HTERT RPE-1 (cell line): ENCODE results near the gene LDLRAP1.
"Not testable (repeated sequence)": the region's sequence is repeated elsewhere in the genome, so short reads cannot be mapped to it uniquely, and the experiment has no call there.

Experiments
- in situ Hi-C: fragments of 300-500 bp; cut with MboI; formaldehyde crosslinking; loops from 4 replicates; pipeline ENCODE4 v1.14.3; 2020; ENCODE audit warnings: low sequenced_read_pairs

The LDLRAP1 gene

DNA sequence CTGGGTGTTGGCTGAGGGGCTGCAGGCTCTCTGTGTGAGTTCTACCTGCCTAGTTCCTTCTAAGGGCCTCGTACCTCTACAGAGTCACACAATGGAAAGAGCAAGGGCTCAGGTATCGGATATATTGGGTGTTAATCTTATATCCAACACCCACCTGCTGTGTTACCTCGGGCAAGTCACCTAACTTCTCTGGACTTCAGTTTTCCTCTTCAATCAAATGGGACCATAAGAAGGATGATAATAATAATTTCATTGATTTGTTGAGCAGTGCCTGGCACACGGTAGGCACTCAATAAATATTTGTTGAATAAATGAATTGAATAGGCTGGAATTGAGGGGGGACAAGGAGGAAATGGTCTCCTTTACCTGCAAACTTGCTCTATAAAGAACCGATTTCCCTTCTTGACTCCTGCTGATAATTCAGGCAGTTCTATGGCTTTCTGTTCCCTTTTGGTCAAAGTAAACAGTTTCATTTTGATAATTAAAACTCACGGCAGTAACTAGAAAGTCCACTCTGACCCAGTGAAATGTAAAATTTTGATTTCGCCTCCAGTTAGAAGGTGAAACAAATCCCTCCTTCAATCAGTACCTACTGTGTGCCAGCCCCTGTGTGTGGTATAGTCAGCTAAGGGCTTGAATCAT, 56.7 kb downstream of the LDLRAP1 start:
- in situ Hi-C loops: no loop called here

GRCh38 chr1:25600971-25601699, 57.7 kb downstream of the LDLRAP1 start:
- in situ Hi-C loops: not testable (repeated sequence)

- in situ Hi-C loops: not testable (repeated sequence)
Measured at GRCh38 chr1:25603779-25604538, 60.6 kb downstream of the LDLRAP1 start.

- in situ Hi-C loops: no loop called here
Measured at GRCh38 chr1:25607123-25607522, 63.7 kb downstream of the LDLRAP1 start.

GRCh38 chr1:25608488-25609178, 65.2 kb downstream of the LDLRAP1 start:
- in situ Hi-C loops: no loop called here

DNA sequence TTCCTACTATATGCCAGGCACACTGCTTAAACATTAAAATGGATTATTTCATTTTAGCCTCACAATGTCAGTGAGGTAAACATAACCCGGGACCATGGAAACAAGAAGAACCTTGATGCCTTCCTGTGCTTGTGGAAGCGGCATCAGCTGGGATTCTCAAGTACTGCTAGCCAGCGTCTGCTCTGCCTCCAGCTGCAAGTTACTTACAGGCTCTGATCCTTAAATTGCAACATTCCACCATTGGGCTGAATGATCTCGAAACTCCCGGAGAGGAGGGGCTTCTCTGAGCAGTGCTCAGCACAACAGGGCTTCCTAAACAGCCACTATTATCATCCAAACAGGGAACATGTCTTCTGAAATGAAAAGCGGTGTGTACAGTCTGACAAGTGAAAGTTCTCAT, 66.5 kb downstream of the LDLRAP1 start:
- in situ Hi-C loops: no loop called here

GRCh38 chr1:25610822-25611630, 67.6 kb downstream of the LDLRAP1 start:
- in situ Hi-C loops: no loop called here

DNA sequence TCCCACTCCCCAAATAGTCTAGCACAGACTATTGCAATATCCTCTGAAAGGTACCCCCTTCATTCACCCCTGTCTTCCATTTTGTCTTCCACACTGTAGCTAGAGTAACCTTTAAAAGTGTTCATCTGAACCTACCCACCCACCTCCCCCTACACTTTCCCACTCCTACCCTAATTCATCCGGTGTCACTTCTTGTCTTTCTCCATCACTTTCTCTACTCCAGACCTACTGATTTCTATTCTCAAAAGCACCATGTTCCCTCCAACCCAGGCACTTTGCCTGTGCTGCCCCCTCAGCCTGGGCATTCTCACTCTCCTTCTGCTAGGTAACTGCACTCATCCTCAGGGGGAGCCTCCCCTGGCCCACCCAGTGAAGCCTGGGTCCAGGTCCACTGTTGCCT, 68.4 kb downstream of the LDLRAP1 start:
- in situ Hi-C loops: no loop called here

DNA sequence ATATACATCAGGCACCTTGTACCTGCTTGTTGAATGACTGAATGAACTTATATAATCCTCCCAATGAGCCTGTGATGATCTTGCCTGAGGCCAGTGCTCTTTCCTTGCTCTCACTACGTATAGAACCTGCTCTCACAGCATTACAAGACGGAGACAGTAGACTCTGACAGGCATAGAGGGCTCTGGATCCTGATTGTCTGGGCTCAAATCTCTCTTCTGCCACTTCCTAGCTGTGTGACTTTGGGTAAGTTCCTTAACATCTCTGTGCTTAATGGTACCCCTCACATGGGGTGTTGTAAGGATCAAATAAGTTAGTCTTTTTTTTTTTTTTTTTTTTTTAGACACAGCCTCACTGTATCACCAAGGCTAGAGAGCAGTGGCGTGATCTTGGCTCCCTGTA, 69.0 kb downstream of the LDLRAP1 start:
- in situ Hi-C loops: no loop called here

DNA sequence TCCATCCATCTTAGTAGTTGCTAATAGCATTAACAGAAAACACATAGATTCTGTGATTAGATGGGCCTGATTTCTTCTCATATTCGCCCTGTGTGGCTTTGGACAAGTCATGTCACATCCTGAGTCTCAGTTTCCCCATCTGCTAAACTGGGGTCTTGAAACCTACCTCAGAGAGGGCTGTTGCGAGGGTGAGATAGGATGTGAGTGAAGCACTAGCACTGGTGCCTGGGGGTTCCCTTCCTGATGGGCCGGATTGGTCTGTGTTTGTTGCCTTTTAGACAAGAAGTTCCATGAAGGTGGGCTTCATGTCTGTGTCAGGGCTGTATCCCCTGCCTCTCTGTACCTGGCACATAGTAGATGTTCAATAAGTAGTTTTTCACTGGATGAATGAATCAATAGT, 69.7 kb downstream of the LDLRAP1 start:
- in situ Hi-C loops: no loop called here

DNA sequence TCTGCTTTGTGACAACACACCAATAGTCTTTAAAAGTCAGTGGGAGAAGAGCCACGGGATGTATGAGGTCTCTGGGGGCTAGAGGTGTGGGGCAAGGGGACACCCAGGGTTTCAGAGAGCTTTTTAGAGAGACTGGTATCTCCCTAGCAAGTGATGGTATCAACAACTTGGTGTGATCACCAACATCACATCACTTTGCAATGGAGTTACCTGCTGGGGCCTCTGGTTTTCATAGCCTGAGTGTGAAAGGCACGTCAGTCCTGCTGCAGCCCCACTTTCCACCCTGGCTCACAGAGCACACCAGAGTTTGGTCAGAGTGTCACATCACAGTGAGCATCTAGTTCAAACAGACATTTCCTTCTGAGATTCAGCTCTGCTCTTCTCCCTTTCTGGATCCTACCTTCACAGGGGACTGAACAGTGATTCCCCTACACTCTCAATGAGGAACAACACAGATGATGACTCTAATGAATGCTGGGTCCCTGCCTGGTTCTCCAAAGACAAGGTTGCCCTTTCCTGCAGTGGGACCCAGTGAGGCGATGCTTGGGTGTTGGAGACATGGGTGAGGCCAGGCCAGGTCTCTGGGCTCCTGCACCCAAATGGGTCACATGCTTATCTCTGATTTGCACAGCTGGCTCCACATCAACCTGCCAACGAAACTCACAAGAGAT, 71.2 kb downstream of the LDLRAP1 start:
- in situ Hi-C loops: no loop called here

DNA sequence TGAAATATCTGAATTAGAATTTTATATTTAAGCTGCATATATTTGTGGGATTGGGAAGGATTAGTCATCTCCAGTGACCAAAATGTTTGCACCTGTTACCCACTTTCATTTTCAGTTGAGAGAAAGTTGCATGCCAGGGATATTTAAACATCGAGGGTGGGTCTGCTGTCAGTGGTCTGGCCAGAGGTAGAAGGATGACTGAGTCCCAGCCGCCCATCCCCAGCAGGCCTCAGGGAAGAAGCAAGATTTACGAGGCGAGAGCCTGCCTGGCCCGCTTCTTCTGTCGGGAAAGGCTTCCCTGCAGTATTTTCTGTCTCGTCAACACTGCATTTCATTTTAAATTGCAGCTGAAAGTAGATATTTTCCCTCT, 71.8 kb downstream of the LDLRAP1 start:
- in situ Hi-C loops: no loop called here

- in situ Hi-C loops: no loop called here
Measured at GRCh38 chr1:25615563-25616094, 72.2 kb downstream of the LDLRAP1 start.

DNA sequence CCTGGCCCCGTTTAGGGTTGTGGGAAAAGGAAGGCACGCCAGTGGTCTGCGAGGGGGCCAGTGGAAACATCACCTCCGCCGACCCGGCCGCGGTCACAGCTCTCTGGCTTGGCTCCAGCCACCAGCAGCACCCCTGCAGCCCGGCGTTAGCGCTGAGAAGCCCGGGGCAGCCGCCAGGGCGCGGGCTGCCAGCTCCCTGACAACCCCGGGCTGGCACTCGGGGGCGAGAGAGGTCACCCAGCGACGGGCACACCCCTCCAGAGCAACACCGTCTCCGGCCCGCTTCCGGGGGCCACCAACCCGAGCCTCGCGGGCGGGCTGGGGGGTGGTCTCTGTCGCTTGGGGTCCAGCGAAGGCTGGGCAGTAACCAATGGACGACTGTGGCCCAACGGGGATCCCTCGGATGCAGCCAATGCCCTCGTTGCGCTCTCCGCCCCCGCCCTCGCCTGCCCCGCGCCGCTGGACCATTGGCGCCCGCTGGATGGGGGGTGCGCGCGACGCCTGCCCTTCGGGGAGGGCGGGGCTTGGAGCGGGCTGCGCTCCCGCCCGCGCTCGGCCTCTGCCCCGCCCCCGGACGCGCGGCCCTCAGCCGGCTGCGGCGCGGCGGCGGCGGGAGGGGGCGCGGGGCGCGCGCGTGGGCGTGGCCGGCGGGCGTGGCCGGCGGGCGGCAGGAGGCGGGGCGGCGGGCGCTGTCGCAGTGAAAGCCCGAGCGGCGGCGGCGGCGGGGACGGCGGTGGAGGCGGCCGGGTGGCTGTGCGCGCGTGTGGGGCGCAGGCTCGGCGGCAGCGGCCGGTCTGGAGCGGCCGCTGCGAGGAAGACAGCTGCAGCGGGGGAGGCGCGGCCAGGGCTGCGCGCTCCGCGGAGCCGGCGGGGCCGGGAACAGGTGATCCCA, 72.9 kb downstream of the LDLRAP1 start, which contains the start of gene MAN1C1:
Gene MAN1C1, plus strand, starts transcription at position 697 of the 892 bp plus-strand sequence. CDS start 1,007 bp downstream, outside the sequence.
- in situ Hi-C loops: no loop called here

GRCh38 chr1:25616987-25617624, 73.7 kb downstream of the LDLRAP1 start:
- in situ Hi-C loops: no loop called here

DNA sequence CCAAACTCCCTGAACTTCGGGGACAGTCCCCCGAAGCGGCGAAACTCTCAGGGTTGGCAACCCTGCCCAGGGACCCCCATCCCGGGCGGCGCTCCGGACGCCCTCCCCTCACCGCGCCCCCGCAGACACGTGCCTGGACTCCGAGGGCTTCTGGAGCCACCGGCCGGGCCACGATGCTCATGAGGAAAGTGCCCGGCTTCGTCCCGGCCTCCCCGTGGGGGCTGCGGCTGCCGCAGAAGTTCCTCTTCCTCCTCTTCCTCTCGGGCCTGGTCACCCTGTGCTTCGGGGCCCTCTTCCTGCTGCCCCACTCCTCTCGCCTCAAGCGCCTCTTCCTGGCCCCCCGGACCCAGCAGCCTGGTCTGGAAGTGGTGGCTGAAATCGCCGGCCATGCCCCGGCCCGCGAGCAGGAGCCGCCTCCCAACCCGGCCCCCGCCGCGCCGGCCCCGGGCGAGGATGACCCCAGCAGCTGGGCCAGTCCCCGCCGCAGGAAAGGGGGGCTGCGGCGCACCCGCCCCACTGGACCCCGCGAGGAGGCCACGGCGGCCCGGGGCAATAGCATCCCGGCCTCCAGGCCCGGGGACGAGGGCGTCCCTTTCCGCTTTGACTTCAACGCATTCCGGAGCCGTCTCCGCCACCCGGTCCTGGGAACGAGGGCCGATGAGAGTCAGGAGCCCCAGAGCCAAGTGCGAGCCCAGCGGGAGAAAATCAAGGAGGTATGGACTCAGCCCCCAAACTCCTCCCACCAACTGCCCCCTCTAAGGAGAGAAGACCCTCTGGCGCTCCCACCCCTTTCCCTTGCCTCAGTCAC, 74.4 kb downstream of the LDLRAP1 start:
- in situ Hi-C loops: no loop called here

DNA sequence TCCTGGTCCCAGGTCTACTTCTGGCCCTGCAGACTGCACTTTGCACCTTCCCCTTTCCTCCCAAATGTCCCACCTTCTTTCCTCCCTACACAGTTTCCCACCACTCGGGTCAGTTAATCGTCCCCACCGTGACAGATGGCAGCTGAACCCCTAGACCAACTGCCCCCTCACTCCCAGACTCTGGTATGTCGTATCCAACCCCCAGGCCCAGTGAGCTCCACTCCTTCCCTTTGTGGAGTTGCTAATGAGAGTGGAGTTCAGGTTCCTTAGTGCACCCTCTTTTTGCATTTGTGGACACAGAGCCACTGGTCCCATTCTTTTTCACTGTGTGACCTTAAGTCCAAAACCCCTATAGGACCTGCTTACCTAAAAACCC, 75.0 kb downstream of the LDLRAP1 start:
- in situ Hi-C loops: no loop called here
